ENCODE data around the gene HCFC2. TPM values are rescaled to one million over a fixed set of nuclear protein-coding genes. Genes with fewer than 3 reads are reported as not detected.

Gene HCFC2
- total and polyA plus RNA-seq, 9 of the 15 experiments (the other 6 are each of a cell fraction or from before 2014, with no cell fraction given): 1.2 to 6.5 (median 3.8) TPM

DNA sequence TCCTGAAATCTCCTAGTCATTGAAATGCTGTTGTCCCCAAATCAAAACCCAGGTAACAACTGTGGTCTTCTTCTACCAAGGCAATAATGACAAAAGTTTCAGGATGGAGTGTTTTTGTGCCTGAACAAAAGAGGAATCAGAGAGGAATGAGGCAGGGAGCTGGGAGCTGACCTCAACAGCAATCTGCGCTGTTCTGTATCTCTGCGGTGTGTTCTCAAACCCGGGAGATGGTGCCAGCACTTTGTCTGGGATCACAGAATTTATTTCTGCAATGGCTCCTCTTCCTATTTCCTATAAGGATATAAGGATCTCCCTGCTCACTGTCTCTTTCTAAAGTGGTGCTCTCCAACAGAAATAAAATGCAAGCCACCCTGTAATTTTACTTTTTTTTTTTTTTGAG, 13.9 kb upstream of the HCFC2 start (continued):
- TF ChIP-seq GATA2 (CRISPR knock-in tag; IDR thresholded peaks at IDR 0.05): no peak
- TF ChIP-seq EWSR1 (IDR thresholded peaks at IDR 0.05; ENCODE audit: borderline replicate concordance, low read depth, partially characterized antibody): no peak
- no peak for TF ChIP-seq ZNF311 (CRISPR knock-in tag; IDR thresholded peaks at IDR 0.05)
- no peak for TF ChIP-seq CTBP1 (IDR thresholded peaks at IDR 0.05; ENCODE audit: borderline replicate concordance)
- TF ChIP-seq SMC3 (conservative IDR thresholded peaks at IDR 0.05; ENCODE audit: insufficient read depth, low read depth, low read length): no peak
- TF ChIP-seq, protein P1, sequence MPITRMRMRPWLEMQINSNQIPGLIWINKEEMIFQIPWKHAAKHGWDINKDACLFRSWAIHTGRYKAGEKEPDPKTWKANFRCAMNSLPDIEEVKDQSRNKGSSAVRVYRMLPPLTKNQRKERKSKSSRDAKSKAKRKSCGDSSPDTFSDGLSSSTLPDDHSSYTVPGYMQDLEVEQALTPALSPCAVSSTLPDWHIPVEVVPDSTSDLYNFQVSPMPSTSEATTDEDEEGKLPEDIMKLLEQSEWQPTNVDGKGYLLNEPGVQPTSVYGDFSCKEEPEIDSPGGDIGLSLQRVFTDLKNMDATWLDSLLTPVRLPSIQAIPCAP (CRISPR knock-in tag; IDR thresholded peaks at IDR 0.05; ENCODE audit: borderline replicate concordance): no peak

DNA sequence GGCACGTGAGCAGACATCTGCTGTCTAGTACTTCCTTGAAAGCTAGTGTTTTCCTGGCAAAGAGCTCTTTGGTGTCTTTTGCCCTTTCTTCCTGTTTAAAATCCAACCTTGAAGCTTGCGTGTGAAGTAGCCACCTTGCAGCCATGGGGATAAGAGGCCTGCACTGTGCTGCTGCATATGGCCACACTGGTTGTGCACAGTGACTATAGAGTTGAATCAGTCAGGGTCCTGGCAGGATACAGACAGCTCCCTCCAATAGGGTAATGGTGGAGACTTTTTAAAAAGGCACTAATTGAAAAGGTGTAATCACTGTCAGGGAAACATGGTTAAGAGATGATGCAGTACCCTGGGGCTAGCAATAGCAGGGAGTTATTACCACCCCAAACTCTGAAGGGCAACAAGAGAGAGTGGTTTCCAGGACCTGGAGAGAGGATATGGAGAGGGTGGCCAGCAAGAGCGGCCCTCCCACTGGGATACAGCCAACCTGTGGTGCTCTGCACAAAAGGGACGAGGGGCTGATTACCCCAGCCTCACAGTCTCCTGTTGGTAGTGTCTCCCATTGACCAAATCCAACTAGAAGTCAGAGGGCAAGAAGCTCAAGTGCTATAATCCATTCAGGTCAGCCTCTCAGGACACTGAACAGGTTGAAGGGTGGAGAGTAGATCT, 9.5 kb upstream of the HCFC2 start:
- no peak overlapping the region for H3K9ac ChIP-seq (ENCODE audit: insufficient read depth in 1 of 2, low read depth in 2 of 2, low read length in 2 of 2)
- WGBS (ENCODE audit: insufficient coverage, low coverage, missing lambda C conversion rate): 2% methylated on average over 4 of the region's 4 CpGs
- H3K4me1 ChIP-seq (replicated peaks in 1 of 2; ENCODE audit: control insufficient read depth in 2 of 2, insufficient read depth in 2 of 2, low read length in 2 of 2): peaks cover 4 to 6% of the 10 kb centered on the region in 2 experiments; a peak in 3 of 5 replicates
- no peak for FAIRE-seq
- no peak for DNase-seq (ENCODE audit: extremely low read depth in 1 of 4, low spot score in 3 of 4)
- H4K20me1 ChIP-seq (replicated peaks; ENCODE audit: control insufficient read depth, insufficient read depth, low read length): no peaks in the 10 kb centered on the region
- no peak overlapping the region for H2AFZ ChIP-seq (ENCODE audit: low read depth, low read length)
- no peaks in the 10 kb centered on the region for H3K79me2 ChIP-seq (ENCODE audit: control insufficient read depth, insufficient read depth, low read length)
- no peak overlapping the region for H3K4me3 ChIP-seq
- ATAC-seq: peak; percentile 28; the same call in 1 of the 3 replicates
- no TSS peak for BruUV-seq (replicated peaks)
- H3K9me1 ChIP-seq (ENCODE audit: control insufficient read depth, insufficient read depth, low read length): no peaks in the 10 kb centered on the region
- intact Hi-C loops (cut with micrococcal nuclease): loop anchor here (5.0 to 10.0 kb wide), 2 partner anchors 173 to 300 kb away; no protein-coding TSS in a partner anchor
- ChIA-PET POLR2A (no interaction called here), CTCF (ENCODE audit: low intra/inter-chr PET ratio) (no interaction called here)
- no peaks in the 10 kb centered on the region; the same call in 1 of the 2 replicates for H3K9me3 ChIP-seq (replicated peaks; ENCODE audit: control insufficient read depth, insufficient read depth, low read depth, low read length)
- H3K27ac ChIP-seq (ENCODE audit: extremely low read depth, low read depth, low read length): no peak overlapping the region
- in situ Hi-C loops (cut with MboI): no loop called here
- H3K4me2 ChIP-seq (ENCODE audit: insufficient read depth, low read length): no peak overlapping the region
- peaks cover 18 to 25% of the 10 kb centered on the region in 2 experiments; a peak in 4 of 5 replicates for H3K27me3 ChIP-seq (ENCODE audit: control insufficient read depth in 2 of 2, insufficient read depth in 2 of 2, low read length in 2 of 2)
- H3K36me3 ChIP-seq (ENCODE audit: control insufficient read depth, insufficient read depth, low read length): no peaks in the 10 kb centered on the region
- TF ChIP-seq SRSF9 (IDR thresholded peaks at IDR 0.05; ENCODE audit: borderline replicate concordance, low read depth, low read length): no peak
- TF ChIP-seq NFIC (IDR thresholded peaks at IDR 0.05): peak; percentile 26; the same call in 1 of the 2 replicates
- no peak for TF ChIP-seq FOXA1 (IDR thresholded peaks at IDR 0.05; ENCODE audit: borderline replicate concordance)
- TF ChIP-seq ELF1 (tag; IDR thresholded peaks at IDR 0.05): no peak
- TF ChIP-seq, protein P2, sequence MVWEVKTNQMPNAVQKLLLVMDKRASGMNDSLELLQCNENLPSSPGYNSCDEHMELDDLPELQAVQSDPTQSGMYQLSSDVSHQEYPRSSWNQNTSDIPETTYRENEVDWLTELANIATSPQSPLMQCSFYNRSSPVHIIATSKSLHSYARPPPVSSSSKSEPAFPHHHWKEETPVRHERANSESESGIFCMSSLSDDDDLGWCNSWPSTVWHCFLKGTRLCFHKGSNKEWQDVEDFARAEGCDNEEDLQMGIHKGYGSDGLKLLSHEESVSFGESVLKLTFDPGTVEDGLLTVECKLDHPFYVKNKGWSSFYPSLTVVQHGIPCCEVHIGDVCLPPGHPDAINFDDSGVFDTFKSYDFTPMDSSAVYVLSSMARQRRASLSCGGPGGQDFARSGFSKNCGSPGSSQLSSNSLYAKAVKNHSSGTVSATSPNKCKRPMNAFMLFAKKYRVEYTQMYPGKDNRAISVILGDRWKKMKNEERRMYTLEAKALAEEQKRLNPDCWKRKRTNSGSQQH (CRISPR knock-in tag; IDR thresholded peaks at IDR 0.05): no peak
- no peak for TF ChIP-seq ARNT (IDR thresholded peaks at IDR 0.05)
- TF ChIP-seq TAF1 (IDR thresholded peaks at IDR 0.05; ENCODE audit: control insufficient read depth, extremely low read depth, insufficient read depth, low read length, severe bottlenecking): no peak
- TF ChIP-seq, protein P3, sequence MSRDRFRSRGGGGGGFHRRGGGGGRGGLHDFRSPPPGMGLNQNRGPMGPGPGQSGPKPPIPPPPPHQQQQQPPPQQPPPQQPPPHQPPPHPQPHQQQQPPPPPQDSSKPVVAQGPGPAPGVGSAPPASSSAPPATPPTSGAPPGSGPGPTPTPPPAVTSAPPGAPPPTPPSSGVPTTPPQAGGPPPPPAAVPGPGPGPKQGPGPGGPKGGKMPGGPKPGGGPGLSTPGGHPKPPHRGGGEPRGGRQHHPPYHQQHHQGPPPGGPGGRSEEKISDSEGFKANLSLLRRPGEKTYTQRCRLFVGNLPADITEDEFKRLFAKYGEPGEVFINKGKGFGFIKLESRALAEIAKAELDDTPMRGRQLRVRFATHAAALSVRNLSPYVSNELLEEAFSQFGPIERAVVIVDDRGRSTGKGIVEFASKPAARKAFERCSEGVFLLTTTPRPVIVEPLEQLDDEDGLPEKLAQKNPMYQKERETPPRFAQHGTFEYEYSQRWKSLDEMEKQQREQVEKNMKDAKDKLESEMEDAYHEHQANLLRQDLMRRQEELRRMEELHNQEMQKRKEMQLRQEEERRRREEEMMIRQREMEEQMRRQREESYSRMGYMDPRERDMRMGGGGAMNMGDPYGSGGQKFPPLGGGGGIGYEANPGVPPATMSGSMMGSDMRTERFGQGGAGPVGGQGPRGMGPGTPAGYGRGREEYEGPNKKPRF (IDR thresholded peaks at IDR 0.05; ENCODE audit: low read depth, low read length): no peak
